Right ventricle myocardium superior (tissue), 1 donor: ENCODE results near the gene RPL22. TPM values are rescaled to one million over a fixed set of nuclear protein-coding genes. Genes with fewer than 3 reads are reported as not detected.
"Not testable (repeated sequence)": the region's sequence is repeated elsewhere in the genome, so short reads cannot be mapped to it uniquely, and the experiment has no call there.

Experiments used
- ATAC-seq: fragments of 200-7000 bp; cut with Tn5 transposase; one replicate; pipeline ENCODE4 v1.9.1; 2020; ENCODE audit warnings: mild to moderate bottlenecking; ENCODE audit not compliant: poor library complexity
- DNase-seq: peaks from one replicate; pipeline ENCODE4 v3.0.0-alpha.2; 2020
- intact Hi-C: fragments of 100-400 bp; cut with DNase I; formaldehyde crosslinking; loops from one replicate; pipeline ENCODE4 v1.11.2; 2022
- total RNA-seq: library from RNA; stranded (reverse); fragmentation: NEBNext Ultra II Directional; extraction: Animal tissue kit (Norgen Biotek cat#: 25700); gene quantifications from one replicate; pipeline ENCODE4 v1.2.1, GENCODE V29; 2021
- donor health status: DM: no; HTN: yes; CAD: no; lungs with severe emphysema.

RPL22 gene
- total RNA-seq, 1 donor from 2014 or later: 234 TPM

- intact Hi-C loops: loop anchor here (5.0 kb wide), 1 partner anchor 35 kb away; no protein-coding TSS in a partner anchor
- ATAC-seq (no peak), DNase-seq (no peak)
These were observed 37.7 kb upstream of the RPL22 start for GRCh38 chr1:6237093-6237492.

DNA sequence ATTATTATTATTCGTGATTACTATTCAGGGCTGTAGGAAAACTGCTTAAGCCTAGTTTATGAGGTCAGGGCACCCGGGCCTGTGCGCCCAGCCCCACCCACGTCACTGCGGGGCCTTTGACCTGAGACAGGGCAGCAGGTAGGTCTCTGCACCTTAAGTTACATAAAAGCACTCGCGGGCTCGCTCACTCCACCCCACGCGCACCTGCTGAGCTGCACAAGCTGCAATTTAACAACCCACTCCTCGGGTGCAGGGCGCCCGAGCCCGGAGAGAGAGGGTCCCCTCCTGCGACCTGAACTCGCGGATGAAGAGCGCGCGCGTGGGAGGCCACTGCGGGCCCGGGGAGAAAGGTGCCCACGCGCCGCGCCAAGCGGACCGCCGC lies 35.9 kb upstream of the RPL22 start:
- intact Hi-C loops: loop anchor here (5.0 kb wide), 1 partner anchor 33 kb away; no protein-coding TSS in a partner anchor
- no peak for ATAC-seq
- no peak for DNase-seq

DNA sequence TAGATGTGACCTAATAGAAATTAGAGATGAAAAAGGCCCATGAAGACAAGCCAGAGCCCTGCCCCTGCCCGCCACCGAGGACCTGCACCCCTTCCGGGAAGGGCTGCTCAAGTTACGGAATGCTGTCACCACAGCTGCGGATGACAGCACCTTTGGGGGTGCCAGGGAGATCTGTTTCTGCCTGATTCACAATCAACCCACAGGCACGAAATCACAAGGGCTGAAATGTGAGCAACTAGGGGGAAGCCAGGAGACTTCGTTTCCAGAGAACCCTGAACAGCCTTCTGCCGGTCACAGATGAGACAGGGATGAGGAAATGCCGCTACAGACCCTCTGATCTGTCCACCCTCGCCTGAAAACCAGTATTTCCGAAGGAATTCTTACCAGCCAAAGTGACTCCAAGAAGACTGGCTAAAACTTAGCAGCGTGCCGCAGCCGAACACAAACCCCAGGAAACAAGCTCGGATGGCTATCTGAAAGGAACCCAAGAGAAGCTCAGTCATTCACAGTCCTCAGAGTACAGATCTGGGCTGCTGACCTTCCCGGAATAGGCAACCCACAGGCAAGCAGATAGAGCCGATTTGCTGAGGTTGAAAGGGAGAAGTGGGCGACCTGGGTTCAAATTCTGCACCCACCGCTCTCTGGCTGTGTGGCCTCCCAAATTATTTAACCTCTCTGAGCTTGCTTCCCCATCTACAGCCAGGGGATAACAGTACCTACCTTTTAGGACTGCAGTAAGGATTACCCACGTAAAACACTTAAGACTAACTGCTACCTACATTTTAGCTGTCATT lies 35.3 kb upstream of the RPL22 start:
- intact Hi-C loops: loop anchor here (5.0 kb wide), 1 partner anchor 32 kb away; no protein-coding TSS in a partner anchor
- DNase-seq (no peak), ATAC-seq (no peak)

DNA sequence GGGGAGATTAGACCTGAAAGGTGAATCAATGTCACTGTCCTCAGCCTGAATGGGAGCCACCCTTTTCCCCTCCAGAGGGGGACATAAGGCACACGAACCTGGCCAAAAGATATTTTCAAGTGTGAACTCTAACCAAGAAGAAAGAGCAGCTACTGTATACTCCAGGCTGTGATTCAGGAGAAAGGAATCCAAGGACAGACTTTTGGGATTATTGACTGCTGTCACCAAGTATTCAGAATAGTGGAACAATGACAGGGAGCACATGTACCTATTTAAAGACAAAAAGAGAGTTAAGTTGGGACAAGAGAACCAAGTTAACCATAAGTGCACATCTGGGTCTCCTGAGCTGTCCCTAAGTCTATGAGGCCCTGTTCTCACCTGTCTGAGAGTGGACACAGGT lies 34.0 kb upstream of the RPL22 start:
- ATAC-seq (no peak), DNase-seq (no peak)
- intact Hi-C loops: no loop called here

- ATAC-seq (no peak), DNase-seq (no peak)
- intact Hi-C loops: no loop called here
These were observed 26.3 kb upstream of the RPL22 start for GRCh38 chr1:6225651-6226050.

- no peak for ATAC-seq
- intact Hi-C loops: no loop called here
- no peak for DNase-seq
These were observed 25.3 kb upstream of the RPL22 start for GRCh38 chr1:6224718-6225117.

GRCh38 chr1:6223617-6224016 lies 24.2 kb upstream of the RPL22 start:
- ATAC-seq (peak; percentile 83), DNase-seq (peak; percentile 73)
- intact Hi-C loops: no loop called here

- intact Hi-C loops: no loop called here
- peak; percentile 81 for DNase-seq
- peak; percentile 58 for ATAC-seq
These were observed 23.2 kb upstream of the RPL22 start for GRCh38 chr1:6222636-6223035.

DNA sequence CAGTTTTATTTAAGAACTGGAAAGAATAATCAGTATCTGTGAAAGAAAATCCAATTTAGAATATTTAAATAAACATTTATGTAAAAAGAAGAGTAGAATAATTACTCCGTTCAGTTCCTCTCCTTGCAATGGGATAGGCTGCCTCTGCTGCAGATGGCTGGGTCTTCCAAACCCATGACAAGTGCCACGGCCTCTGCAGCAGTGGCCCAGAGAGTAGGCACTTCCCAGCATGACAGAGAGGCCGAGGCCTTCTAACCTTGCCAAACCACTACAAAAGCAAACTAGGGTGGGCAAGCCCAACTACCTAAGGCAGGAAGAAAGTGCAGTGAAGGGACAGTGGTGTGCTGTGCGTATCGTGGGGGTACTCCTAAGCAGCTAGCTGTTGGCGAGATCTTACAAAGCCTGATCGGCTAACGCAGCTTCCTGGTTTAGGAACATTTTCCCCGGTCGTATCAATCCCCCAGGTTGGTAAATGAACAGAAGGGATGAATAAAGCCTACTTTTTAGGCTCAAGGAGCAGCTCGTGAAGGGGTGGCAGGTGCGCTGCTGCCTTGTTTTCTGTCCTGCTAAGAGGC lies 21.9 kb upstream of the RPL22 start:
- no peak for ATAC-seq
- no peak for DNase-seq
- intact Hi-C loops: no loop called here

- DNase-seq (no peak), ATAC-seq (no peak)
- intact Hi-C loops: no loop called here
These were observed 20.8 kb upstream of the RPL22 start for GRCh38 chr1:6220236-6220635.

DNA sequence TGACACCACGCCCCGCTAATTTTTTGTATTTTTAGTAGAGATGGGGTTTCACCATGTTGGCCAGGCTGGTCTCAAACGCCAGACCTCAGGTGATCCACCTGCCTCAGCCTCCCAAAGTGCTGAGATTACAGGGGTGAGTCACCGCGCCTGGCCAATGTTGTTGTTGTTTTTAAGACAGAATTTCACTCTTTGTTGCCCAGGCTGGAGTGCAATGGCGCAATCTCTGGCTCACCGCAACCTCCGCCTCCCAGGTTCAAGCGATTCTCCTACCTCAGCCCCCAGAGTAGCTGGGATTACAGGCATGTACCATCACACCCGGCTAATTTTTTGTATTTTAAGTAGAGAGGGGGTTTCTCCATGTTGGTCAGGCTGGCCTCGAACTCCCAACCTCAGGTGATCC lies 20.2 kb upstream of the RPL22 start:
- intact Hi-C loops, DNase-seq, ATAC-seq: not testable (repeated sequence)

DNA sequence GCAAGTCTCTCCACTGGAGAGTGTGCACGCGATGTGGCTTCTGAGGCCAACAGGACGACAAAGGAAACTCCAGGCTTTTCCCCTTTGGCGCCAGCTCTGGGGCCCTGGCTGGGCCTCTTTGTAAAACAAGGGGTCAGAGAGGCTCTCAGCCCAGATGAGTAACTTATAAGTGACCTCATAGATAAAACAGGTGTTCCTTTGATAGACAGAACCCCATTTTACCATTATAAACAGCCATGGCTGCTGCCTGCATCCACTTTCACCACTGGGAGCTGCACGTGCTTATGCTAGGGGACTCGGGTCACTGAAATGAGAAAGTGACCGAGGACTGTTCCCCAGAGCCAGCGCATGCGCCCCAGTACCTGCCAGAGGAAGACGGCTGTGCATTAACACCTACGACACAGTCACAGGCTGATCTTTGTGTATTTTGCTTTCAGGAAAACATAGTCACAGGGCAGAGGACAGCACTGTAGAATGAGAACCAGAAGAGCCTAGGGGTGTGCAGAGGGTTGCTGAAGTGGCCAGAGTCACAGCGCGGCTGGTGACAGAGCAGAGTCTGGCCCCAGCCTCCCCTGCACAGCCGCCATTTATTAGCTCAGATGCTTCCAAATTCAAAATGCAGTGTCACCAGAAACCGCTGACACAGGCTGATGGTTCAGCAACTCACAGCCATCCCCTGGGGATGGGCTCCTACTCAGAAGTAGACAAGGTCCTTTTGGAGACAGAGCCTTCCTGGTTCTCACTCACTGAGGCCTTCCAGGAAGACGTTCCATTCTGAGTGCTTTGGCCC lies 19.2 kb upstream of the RPL22 start:
- DNase-seq (no peak), ATAC-seq (no peak)
- intact Hi-C loops: no loop called here

DNA sequence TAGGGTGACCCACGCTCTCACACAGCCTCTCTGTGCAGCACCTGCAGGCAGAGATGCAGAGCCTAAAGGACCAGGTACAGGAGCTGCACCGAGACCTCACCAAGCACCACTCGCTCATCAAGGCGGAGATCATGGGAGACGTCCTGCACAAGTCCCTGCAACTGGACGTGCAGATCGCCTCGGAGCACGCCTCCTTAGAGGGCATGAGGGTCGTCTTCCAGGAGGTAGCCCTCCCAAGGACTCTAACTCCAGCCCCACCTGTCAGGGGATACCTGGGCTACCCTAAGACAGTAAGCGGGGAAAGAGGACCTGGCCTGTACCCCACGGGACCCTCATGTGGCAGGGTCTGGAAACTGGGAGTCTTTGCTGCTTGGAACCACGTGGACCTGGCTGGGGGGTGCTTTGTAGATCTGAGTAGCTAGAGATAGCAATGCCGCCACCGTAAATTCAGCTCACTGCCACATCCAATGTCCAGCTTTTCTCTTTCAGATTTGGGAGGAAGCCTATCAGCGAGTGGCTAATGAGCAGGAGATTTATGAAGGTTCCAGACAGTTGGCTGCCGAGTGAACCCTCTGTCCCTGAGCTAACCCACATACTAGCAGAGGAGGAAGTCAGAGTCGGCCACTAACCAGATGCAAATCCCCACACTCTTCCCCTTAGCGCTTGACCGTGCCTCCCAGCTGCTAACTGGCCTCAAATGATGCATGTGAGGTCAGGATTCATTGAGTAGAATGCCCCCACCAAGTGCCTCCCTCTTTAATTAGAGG lies 13.0 kb upstream of the RPL22 start:
- intact Hi-C loops: no loop called here
- no peak for ATAC-seq
- DNase-seq: no peak

GRCh38 chr1:6211731-6212130 lies 12.3 kb upstream of the RPL22 start:
- intact Hi-C loops: no loop called here
- DNase-seq (no peak), ATAC-seq (no peak)

GRCh38 chr1:6210591-6211355 lies 11.4 kb upstream of the RPL22 start:
- DNase-seq: no peak
- ATAC-seq: no peak
- intact Hi-C loops: no loop called here

DNA sequence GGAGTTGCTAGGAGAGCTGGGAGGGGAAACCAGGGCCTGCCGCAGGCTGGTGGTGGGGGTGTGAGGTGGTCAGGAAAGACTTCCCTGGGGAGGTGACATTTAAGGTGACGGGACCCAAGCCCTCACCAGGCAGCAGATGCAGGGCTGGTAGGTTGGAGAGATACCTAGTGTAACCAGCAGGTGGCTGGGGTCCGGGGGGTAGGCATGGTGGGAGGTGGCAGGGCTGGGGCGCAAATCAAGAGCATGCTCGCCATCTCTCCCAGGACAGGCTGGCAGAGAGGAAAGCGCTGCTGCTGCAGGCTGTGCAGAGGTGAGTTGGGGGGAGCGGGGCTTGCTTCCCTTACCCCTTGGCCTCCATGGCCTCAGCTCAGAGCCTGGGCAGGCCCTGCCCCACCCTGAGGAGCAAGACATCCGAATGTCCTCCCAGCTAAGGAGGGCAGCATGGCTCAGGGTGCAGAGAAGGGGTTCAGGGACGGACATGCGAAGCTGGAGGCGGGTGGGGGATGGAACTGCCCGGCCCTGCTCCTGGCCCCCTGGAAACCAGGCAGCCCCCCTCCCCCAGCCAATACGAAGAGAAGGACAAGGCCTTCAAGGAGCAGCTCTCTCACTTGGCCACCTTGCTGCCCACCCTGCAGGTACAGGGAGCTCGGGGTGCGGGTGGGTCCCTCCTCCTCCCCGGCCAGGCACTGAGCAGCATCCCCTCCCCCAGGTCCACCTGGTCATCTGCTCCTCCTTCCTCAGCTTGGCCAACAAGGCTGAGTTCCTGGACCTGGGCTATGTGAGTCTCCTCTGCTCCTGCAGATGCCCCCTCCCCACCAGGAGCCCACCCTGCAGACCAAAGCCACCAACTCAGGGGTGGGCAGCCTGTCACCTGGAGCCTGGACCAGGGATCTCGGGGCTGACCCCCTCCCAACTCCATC lies 10.5 kb upstream of the RPL22 start:
- no peak for DNase-seq
- intact Hi-C loops: no loop called here

More for the DNA sequence above, 10.5 kb upstream of the RPL22 start:
- no peak for ATAC-seq
